Neuronal stem cell (in vitro differentiated cells): ENCODE measurements around the gene SLC22A3.

Experiments used
- DNase-seq: peaks from one replicate; pipeline ENCODE4 v3.0.0-alpha.2; 2013; ENCODE audit warnings: low spot score
- H2AFZ ChIP-seq: one replicate; pipeline ENCODE4 v1.6.1; 2013; ENCODE audit warnings: mild to moderate bottlenecking, low read length, inconsistent platforms
- H2AK5ac ChIP-seq: 2 replicates; pipeline ENCODE4 v1.6.1; 2013; ENCODE audit warnings: low read depth, mild to moderate bottlenecking, inconsistent platforms, low read length, moderate library complexity, mixed read lengths
- H2BK120ac ChIP-seq: 2 replicates; pipeline ENCODE4 v1.6.1; 2013; ENCODE audit warnings: low read depth, mild to moderate bottlenecking, inconsistent platforms, low read length, moderate library complexity, mixed read lengths
- H2BK12ac ChIP-seq: one replicate; pipeline ENCODE4 v1.6.1; 2013; ENCODE audit warnings: low read length, inconsistent platforms
- H2BK15ac ChIP-seq: 2 replicates; pipeline ENCODE4 v1.6.1; 2013; ENCODE audit warnings: mild to moderate bottlenecking, low read length, inconsistent platforms, mixed read lengths
- H2BK5ac ChIP-seq: one replicate; pipeline ENCODE4 v1.6.1; 2013; ENCODE audit warnings: inconsistent platforms, mild to moderate bottlenecking, low read length, moderate library complexity
- H3K14ac ChIP-seq: one replicate; pipeline ENCODE4 v1.6.1; 2013; ENCODE audit warnings: low read length, inconsistent platforms
- H3K18ac ChIP-seq: 2 replicates; pipeline ENCODE4 v1.6.1; 2013; ENCODE audit warnings: low read length, inconsistent platforms
- H3K23ac ChIP-seq: 2 replicates; pipeline ENCODE4 v1.6.1; 2013; ENCODE audit warnings: low read depth, mild to moderate bottlenecking, mixed read lengths, low read length, inconsistent platforms; ENCODE audit not compliant: poor library complexity
- H3K27ac ChIP-seq: replicated peaks from 3 replicates; pipeline ENCODE4 v1.5.1; 2013; ENCODE audit warnings: low read length, inconsistent platforms
- H3K27me3 ChIP-seq, 3 experiments: 2 replicates each; pipeline ENCODE4 v1.6.1; 2013; ENCODE audit warnings: low read length in 3 of 3, mild to moderate bottlenecking in 2 of 3, inconsistent platforms in 1 of 3, low read depth in 1 of 3, mixed read lengths in 1 of 3, moderate library complexity in 1 of 3; ENCODE audit not compliant: control insufficient read depth in 3 of 3, insufficient read depth in 3 of 3
- H3K36me3 ChIP-seq, 2 donors: replicated peaks in 1 of 2; 2 replicates each; pipeline ENCODE4 v1.6.1; 2013; ENCODE audit warnings: low read length in 2 of 2; ENCODE audit not compliant: control insufficient read depth in 2 of 2, insufficient read depth in 2 of 2
- H3K4ac ChIP-seq: 2 replicates; pipeline ENCODE4 v1.6.1; 2013; ENCODE audit warnings: inconsistent platforms, mild to moderate bottlenecking, low read length, moderate library complexity
- H3K4me1 ChIP-seq, 2 donors: 1 replicate in 1 of 2; 2 replicates in 1 of 2; pipeline ENCODE4 v1.6.1; 2013; ENCODE audit warnings: low read length in 2 of 2, low read depth in 1 of 2; ENCODE audit not compliant: control insufficient read depth in 2 of 2, insufficient read depth in 1 of 2
- H3K4me2 ChIP-seq: one replicate; pipeline ENCODE4 v1.6.1; 2013; ENCODE audit warnings: mild to moderate bottlenecking, low read length, inconsistent platforms; ENCODE audit not compliant: insufficient read depth, poor library complexity, severe bottlenecking
- H3K4me3 ChIP-seq, 2 donors: 2 replicates each; pipeline ENCODE4 v1.5.1; 2013; ENCODE audit warnings: low read length in 2 of 2, mild to moderate bottlenecking in 2 of 2, inconsistent platforms in 1 of 2, moderate library complexity in 1 of 2
- H3K79me1 ChIP-seq: one replicate; pipeline ENCODE4 v1.6.1; 2013; ENCODE audit warnings: low read depth, mild to moderate bottlenecking, inconsistent platforms, low read length, moderate library complexity
- H3K9ac ChIP-seq: one replicate; pipeline ENCODE4 v1.6.1; 2013; ENCODE audit warnings: mild to moderate bottlenecking, low read depth, low read length, inconsistent platforms; ENCODE audit not compliant: poor library complexity
- H3K9me3 ChIP-seq, 2 donors: replicated peaks in 1 of 2; 2 replicates each; pipeline versions ENCODE3 to v1.6.1; 2013; ENCODE audit warnings: low read length in 2 of 2, mild to moderate bottlenecking in 2 of 2, inconsistent platforms in 1 of 2, low read depth in 1 of 2, mixed read lengths in 1 of 2, moderate library complexity in 1 of 2; ENCODE audit not compliant: control insufficient read depth in 2 of 2, insufficient read depth in 1 of 2
- H4K8ac ChIP-seq: one replicate; pipeline ENCODE4 v1.6.1; 2013; ENCODE audit warnings: low read depth, mild to moderate bottlenecking, inconsistent platforms, low read length, moderate library complexity
- H4K91ac ChIP-seq: one replicate; pipeline ENCODE4 v1.6.1; 2013; ENCODE audit warnings: low read length, low read depth, mild to moderate bottlenecking, inconsistent platforms; ENCODE audit not compliant: poor library complexity
- WGBS, 2 donors: extraction: QIAGEN DNeasy Blood & Tissue Kit; methylation state at CpG; one replicate each; pipeline ENCODE4 v1.1.7; 2013; ENCODE audit warnings: missing lambda C conversion rate in 2 of 2, mixed read lengths in 1 of 2; ENCODE audit not compliant: insufficient read length in 2 of 2, insufficient replicate concordance in 1 of 2; ENCODE audit errors: extremely low coverage in 2 of 2; 5-methylcytosine and 5-hydroxymethylcytosine counted together

Gene SLC22A3

GRCh38 chr6:160428069-160428430, 79.9 kb downstream of the SLC22A3 start:
- Histone ChIP-seq H2BK5ac (no peak overlapping the region), H3K23ac (no peak overlapping the region), H4K8ac (no peak overlapping the region), H3K4me2 (no peak overlapping the region), H3K36me3 (no peaks in the 10 kb centered on the region), H3K9ac (no peak overlapping the region), H2AFZ (no peak overlapping the region), H3K4me3 (no peak overlapping the region), H3K14ac (no peak overlapping the region), H4K91ac (no peak overlapping the region), H2AK5ac (no peak overlapping the region), H2BK120ac (no peak overlapping the region), H3K27me3 (peaks cover 0 to 14% (median 0%) of the 10 kb centered on the region in 3 experiments), H2BK12ac (no peak overlapping the region), H3K4me1 (peaks cover 0 to 5% of the 10 kb centered on the region in 2 donors), H3K27ac (no peak overlapping the region), H3K79me1 (no peaks in the 10 kb centered on the region), H3K4ac (no peak overlapping the region), H3K9me3 (no peaks in the 10 kb centered on the region), H2BK15ac (no peak overlapping the region), H3K18ac (no peak overlapping the region)
- DNase-seq = no peak
- WGBS, 2 donors = no CpG with 5 or more reads among the region's 4 CpGs

DNA sequence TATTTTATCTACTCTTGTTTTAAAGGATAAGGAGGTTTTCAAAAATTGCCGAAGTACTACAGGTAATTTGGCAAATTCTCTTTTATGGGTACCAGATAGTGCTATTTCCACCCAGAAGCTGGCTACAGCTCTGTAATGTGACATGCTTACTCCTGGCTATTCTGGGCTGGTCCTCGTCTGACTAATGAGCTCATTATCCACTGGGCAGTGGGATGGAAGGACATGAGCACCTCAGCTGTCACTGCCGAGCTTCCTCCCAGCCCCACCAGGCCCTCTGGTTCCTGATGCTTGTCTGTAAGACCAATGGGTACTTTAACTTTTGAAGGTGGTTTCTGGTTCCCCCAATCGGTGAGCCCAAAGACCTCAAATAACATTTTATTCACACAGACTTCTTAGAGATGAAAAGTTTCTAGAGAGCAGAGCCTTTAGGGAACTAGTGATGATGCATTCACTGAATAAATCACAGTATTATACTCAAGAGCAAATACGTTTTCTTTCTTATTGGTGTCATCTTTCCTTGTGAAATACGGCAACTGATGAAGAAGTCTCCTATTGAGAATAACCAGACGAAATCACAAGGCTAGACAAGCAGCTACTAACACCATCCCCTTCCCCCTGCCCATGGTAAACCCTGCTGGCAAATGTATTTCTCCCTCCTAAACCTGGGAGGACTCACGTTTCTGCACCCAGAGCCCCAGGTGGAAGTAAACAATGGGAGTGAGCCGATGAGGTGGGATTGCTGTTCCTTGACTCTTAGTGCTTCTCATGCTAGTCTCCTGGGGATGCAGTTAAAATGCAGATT, 80.8 kb downstream of the SLC22A3 start:
- Histone ChIP-seq H3K4me1 (peaks cover 0 to 5% of the 10 kb centered on the region in 2 donors), H2BK5ac (no peak overlapping the region), H4K8ac (no peak overlapping the region), H2BK15ac (no peak overlapping the region), H3K27me3 (peaks cover 0 to 14% (median 0%) of the 10 kb centered on the region in 3 experiments), H3K79me1 (no peaks in the 10 kb centered on the region), H2BK12ac (no peak overlapping the region), H3K9ac (no peak overlapping the region), H2BK120ac (no peak overlapping the region), H2AK5ac (no peak overlapping the region), H3K27ac (no peak overlapping the region), H3K18ac (no peak overlapping the region), H3K23ac (no peak overlapping the region), H3K9me3 (no peaks in the 10 kb centered on the region), H3K36me3 (no peaks in the 10 kb centered on the region), H3K4me3 (no peak overlapping the region), H3K14ac (no peak overlapping the region), H3K4me2 (no peak overlapping the region), H4K91ac (no peak overlapping the region), H3K4ac (no peak overlapping the region), H2AFZ (no peak overlapping the region)
- no CpG with 5 or more reads among the region's 9 CpGs for WGBS, 2 donors
- peak; percentile 4 for DNase-seq

- H3K36me3 ChIP-seq = no peaks in the 10 kb centered on the region
- no peaks in the 10 kb centered on the region for H3K9me3 ChIP-seq
- no peak overlapping the region for H2BK12ac ChIP-seq
- peaks cover 0 to 5% of the 10 kb centered on the region in 2 donors for H3K4me1 ChIP-seq
- no peak overlapping the region for H2BK120ac ChIP-seq
- no peak overlapping the region for H3K18ac ChIP-seq
- no peak overlapping the region for H3K4me3 ChIP-seq
- H2AFZ ChIP-seq = no peak overlapping the region
- no peak overlapping the region for H4K91ac ChIP-seq
- WGBS, 2 donors = no CpG with 5 or more reads among the region's 4 CpGs
- no peak overlapping the region for H3K27ac ChIP-seq
- H3K4me2 ChIP-seq = no peak overlapping the region
- H3K4ac ChIP-seq = no peak overlapping the region
- H2BK15ac ChIP-seq = no peak overlapping the region
- no peak overlapping the region for H2AK5ac ChIP-seq
- peaks cover 0 to 13% (median 0%) of the 10 kb centered on the region in 3 experiments for H3K27me3 ChIP-seq
- DNase-seq = no peak
- no peak overlapping the region for H3K9ac ChIP-seq
- H3K14ac ChIP-seq = no peak overlapping the region
- no peaks in the 10 kb centered on the region for H3K79me1 ChIP-seq
- H4K8ac ChIP-seq = no peak overlapping the region
- H3K23ac ChIP-seq = no peak overlapping the region
- H2BK5ac ChIP-seq = no peak overlapping the region
Observed at GRCh38 chr6:160429620-160429895, 81.4 kb downstream of the SLC22A3 start.

DNA sequence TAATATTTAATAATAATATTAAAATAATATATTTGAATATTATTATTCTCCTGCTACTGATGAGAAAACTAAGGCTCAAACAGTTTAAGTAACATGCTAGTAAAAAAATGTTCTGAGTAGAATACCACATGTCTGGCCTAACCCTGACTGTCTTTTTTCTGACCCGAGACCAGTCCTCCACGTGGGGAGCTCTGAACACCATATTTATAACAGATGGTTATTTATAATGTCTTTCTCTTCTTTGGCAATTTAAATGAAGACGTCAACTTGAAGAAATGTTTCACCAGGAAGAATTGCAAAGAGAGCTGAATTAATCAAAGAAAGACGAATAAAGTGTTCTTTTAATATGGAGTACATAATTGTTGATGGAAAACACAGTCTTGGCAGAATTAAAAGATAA, 82.0 kb downstream of the SLC22A3 start:
- no peak overlapping the region for H4K8ac ChIP-seq
- H3K23ac ChIP-seq = no peak overlapping the region
- peaks cover 0 to 5% of the 10 kb centered on the region in 2 donors for H3K4me1 ChIP-seq
- no peak overlapping the region for H3K4ac ChIP-seq
- H3K18ac ChIP-seq = no peak overlapping the region
- no peak overlapping the region for H4K91ac ChIP-seq
- no peak overlapping the region for H3K9ac ChIP-seq
- no peak overlapping the region for H2BK15ac ChIP-seq
- no peak overlapping the region for H2BK12ac ChIP-seq
- no peak overlapping the region for H2AK5ac ChIP-seq
- H3K36me3 ChIP-seq = no peaks in the 10 kb centered on the region
- no peaks in the 10 kb centered on the region for H3K79me1 ChIP-seq
- H3K4me3 ChIP-seq = no peak overlapping the region
- H2BK5ac ChIP-seq = no peak overlapping the region
- DNase-seq = no peak
- WGBS, 2 donors = no CpG with 5 or more reads among the region's 4 CpGs
- H3K14ac ChIP-seq = no peak overlapping the region
- peaks cover 0 to 13% (median 0%) of the 10 kb centered on the region in 3 experiments for H3K27me3 ChIP-seq
- no peak overlapping the region for H2BK120ac ChIP-seq
- H3K4me2 ChIP-seq = no peak overlapping the region
- no peak overlapping the region for H3K27ac ChIP-seq
- H3K9me3 ChIP-seq = no peaks in the 10 kb centered on the region
- H2AFZ ChIP-seq = no peak overlapping the region
